Measurements from ENCODE around the gene ENPP3. TPM values are rescaled to one million over a fixed set of nuclear protein-coding genes. Genes with fewer than 3 reads are reported as not detected.

The ENPP3 gene
- polyA plus RNA-seq, 4 donors: 8.3 to 13.7 (median 9.0) TPM

GRCh38 chr6:131789219-131789618 lies 152.1 kb downstream of the ENPP3 start:
- no peak for DNase-seq (ENCODE audit: low read depth in 4 of 4, low spot score in 3 of 4)

DNA sequence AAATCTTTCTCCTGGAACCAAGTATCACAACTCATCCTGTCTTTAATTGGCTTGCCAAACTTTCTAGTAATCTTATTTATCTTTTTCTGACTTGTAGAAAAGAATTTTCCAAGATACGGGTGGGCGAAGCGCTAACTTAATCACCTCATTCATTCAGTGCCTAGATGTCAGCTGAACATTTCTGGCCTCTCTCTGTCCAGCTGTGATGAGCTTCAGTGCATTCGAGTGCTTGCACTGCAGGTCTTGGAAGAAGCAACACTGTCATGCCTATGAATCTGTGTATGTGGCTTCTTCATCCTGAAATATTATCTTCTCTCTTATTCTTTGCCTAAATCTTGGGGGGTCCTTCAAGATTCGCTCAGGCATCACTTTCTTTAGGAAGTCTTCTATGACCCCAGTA lies 154.4 kb downstream of the ENPP3 start:
- no peak for DNase-seq (ENCODE audit: low read depth in 4 of 4, low spot score in 3 of 4)

GRCh38 chr6:131792091-131792496 lies 155.0 kb downstream of the ENPP3 start:
- no peak for DNase-seq (ENCODE audit: low read depth in 4 of 4, low spot score in 3 of 4)

DNA sequence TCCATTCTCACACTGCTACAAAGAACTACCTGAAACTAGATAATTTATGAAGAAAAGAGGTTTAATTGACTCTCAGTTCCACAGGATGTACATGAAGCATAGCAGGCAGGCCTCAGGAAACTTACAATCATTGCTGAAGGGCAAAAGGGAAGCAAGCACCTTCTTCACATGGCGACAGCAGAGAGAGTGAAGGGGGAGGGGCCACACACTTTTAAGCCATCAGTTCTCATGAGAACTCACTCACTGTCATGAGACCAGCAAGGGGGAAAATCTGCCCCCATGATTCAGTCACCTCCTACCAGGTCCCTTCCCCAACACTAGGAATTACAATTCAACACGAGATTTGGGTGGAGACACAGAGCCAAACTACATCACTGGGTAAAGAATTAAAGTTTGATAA lies 158.3 kb downstream of the ENPP3 start:
- DNase-seq (ENCODE audit: low read depth in 4 of 4, low spot score in 3 of 4): no peak

Other genes with a start within 250 kb of the ENPP3 start
- under 1 TPM; 0.22 to 0.83 (median 0.63) TPM for gene ARG1, start 64.1 kb upstream of the ENPP3 start, polyA plus RNA-seq (ENCODE audit: insufficient read length in 4 of 4)
- 10 to 100 TPM; 46.5 to 59.6 (median 54.3) TPM for gene MED23, start 9.1 kb upstream of the ENPP3 start, polyA plus RNA-seq (ENCODE audit: insufficient read length in 4 of 4)
- gene OR2A4, start 64.1 kb downstream of the ENPP3 start, polyA plus RNA-seq (ENCODE audit: insufficient read length in 4 of 4): not detected
- gene CTAGE9, start 73.7 kb downstream of the ENPP3 start, polyA plus RNA-seq (ENCODE audit: insufficient read length in 4 of 4): under 1 TPM in 1 of 4 donors, not detected in 3; 0.29 TPM
- 10 to 100 TPM; 17.3 to 21.9 (median 21.1) TPM for gene ENPP1, start 170.7 kb downstream of the ENPP3 start, polyA plus RNA-seq (ENCODE audit: insufficient read length in 4 of 4)